Activated T-cell treated with anti-CD3 and anti-CD28 coated beads for 1 hour (primary cell): ENCODE results near the gene ZNF646.

Experiments used
- DNase-seq: peaks from one replicate; pipeline ENCODE4 v3.0.0-alpha.2; 2020; ENCODE audit warnings: low read depth

The ZNF646 gene

DNA sequence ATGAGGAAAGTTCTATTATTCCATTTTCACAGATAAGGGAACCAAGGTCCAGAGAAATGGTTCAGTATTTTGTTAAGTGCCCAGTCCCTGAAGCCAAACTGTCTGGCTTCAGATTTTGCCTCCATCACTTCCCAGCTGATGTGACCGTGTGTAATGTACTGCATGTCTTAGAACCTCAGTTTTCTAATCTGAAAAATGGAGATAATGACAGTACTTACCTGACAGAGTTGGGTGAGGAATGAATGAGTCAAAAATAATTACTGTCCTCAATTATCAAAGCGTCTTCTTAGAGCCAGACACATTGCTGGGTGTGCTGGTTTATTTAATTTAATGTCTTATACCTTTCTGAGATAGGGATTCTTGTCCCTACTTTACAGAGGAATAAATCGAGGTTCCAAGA is 6.9 kb upstream of the ZNF646 start:
- DNase-seq = no peak

GRCh38 chr16:31071861-31072260 is 2.4 kb upstream of the ZNF646 start:
- DNase-seq = no peak

- DNase-seq = no peak
Observed at GRCh38 chr16:31072540-31073141, 1.6 kb upstream of the ZNF646 start.

DNA sequence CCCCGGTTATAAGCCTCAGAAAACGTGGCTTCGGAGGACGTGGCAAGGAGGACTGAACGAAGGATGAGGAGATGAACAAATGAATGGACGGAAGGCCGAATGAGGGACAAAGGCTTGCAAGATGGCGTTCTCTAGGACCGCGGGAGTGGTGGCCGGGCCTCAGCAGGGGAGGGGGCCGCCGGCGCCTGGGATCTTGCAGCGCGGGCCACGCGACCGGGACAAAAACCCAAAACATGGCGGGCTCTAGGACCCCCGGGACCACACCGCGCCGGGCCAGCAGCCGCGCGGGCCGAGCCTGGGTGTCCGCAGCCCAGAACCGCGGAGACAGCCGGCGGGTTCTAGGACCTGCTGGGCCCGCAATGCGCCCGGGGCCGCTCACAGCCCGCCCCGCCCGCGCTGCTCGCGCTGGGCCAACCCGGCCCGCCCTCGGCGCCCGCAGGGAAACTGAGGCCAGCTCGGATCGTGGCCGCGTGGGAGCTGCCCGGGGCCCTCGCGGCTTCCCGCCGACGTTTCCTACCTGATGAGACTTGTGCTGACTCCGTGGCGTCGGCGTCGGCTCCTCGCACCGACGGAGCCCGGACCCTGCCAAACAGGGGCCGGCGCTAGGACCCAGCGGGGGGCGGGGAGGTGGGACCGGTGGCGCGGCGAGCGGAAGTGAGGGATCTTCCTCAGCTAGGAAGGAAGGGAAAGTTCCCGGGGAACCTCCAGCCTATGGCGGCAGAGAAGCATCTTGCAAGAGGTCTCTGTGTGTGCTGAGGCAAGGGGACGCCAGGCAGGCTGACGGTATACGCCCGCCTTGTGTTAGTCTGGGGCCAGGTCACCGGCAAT is 866 bp upstream of the ZNF646 start:
- peak; percentile 79 for DNase-seq

DNA sequence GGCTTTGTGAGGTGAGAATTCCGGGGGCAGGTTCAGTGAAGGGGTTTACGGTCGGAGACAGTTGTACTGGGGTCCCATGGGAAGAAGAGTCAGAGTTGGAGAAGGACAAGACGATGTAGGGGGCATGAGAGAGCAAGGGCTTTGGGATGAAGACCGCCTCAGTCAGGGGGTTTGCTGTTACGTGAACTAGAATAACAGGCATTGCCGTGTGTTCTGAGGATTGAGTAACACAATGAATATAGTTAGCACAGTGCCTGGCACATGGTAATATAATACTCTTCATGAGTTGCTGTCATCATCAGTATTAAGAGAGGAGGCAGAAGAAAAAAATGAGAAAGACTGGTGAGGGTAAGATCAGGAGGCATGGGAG is 577 bp downstream of the ZNF646 start:
- no peak for DNase-seq

- DNase-seq = no peak
Observed at GRCh38 chr16:31076319-31076718, 2.1 kb downstream of the ZNF646 start.

DNA sequence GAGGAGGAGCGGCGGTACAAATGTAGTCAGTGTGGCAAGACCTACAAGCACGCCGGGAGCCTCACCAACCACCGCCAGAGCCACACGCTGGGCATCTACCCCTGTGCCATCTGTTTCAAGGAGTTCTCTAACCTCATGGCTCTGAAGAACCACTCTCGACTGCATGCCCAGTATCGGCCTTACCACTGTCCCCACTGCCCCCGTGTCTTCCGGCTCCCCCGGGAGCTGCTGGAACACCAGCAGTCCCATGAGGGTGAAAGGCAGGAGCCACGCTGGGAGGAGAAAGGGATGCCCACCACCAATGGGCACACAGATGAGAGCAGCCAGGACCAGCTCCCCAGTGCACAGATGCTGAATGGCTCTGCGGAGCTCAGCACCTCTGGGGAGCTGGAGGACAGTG is 2.8 kb downstream of the ZNF646 start:
- no peak for DNase-seq

DNA sequence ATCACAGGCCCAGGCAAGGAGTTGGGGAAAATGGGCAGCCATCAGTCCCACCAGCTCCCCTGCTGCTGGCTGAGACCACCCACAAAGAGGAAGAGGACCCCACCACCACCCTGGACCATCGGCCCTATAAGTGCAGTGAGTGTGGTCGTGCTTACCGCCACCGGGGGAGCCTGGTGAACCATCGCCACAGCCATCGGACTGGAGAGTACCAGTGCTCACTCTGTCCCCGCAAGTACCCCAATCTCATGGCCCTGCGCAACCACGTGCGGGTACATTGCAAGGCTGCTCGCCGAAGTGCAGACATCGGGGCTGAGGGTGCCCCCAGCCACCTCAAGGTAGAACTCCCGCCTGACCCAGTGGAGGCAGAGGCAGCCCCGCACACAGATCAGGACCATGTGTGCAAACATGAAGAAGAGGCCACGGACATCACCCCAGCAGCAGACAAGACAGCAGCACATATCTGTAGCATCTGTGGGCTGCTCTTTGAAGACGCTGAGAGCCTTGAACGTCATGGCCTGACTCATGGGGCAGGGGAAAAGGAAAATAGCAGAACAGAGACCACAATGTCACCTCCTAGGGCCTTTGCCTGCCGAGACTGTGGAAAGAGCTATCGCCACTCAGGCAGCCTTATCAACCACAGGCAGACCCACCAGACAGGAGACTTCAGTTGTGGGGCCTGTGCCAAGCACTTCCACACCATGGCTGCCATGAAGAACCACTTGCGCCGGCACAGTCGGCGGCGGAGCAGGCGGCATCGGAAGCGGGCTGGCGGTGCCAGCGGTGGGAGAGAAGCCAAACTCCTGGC is 3.6 kb downstream of the ZNF646 start:
- DNase-seq = no peak

DNA sequence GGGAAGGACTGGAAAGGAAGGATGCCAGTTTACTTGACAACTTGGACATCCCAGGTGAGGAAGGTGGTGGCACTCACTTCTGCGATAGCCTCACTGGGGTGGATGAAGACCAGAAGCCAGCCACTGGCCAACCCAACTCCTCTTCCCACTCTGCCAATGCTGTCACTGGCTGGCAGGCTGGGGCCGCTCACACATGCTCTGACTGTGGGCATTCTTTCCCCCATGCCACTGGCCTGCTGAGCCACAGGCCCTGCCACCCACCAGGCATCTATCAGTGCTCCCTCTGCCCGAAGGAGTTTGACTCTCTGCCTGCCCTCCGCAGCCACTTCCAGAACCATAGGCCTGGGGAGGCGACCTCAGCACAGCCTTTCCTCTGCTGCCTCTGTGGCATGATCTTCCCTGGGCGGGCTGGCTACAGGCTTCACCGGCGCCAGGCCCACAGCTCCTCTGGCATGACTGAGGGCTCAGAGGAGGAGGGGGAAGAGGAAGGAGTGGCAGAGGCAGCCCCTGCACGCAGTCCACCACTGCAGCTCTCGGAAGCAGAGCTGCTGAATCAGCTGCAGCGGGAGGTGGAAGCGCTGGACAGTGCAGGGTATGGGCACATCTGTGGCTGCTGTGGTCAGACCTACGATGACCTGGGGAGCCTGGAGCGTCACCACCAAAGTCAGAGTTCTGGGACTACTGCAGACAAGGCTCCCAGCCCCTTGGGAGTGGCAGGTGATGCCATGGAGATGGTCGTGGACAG is 4.5 kb downstream of the ZNF646 start:
- no peak for DNase-seq

GRCh38 chr16:31079342-31079944 is 5.2 kb downstream of the ZNF646 start:
- DNase-seq = no peak

GRCh38 chr16:31080035-31080629 is 5.9 kb downstream of the ZNF646 start:
- no peak for DNase-seq

GRCh38 chr16:31080756-31081419 is 6.7 kb downstream of the ZNF646 start:
- no peak for DNase-seq

- no peak for DNase-seq
Observed at GRCh38 chr16:31081428-31082351, 7.5 kb downstream of the ZNF646 start.

DNA sequence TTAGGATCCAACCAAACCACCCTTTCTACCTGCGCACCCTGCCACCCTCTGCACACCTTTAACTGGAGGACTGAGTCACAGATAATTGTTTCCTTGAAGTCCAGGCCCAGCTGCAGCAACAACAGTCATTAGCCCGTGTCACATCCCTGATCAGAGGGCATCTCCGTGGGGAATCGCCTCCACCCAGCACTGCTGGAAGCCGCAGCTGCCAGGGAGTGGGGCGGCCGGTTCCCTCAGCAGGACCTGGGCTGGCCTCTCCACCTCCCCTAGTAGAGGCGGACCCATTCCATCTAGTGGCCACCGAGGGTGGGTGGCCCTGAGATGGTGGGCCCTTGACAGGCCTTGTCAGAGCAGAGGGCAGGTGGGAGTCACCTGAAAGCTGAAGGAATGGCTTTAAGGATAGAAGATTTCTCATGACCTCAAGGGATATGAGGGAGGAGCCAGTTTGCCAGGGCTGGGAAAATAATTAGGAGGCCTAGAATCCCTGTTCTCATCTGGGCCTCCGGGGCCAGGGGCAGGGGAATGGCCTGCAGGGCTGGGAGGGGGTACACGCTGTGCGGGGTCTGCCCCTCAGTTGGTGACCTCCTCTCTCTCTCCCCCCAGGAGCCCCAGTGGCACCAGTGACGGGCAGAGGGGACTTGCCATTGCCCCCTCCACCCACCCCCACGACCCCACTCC is 8.3 kb downstream of the ZNF646 start:
- DNase-seq = no peak

GRCh38 chr16:31083081-31083480 is 8.9 kb downstream of the ZNF646 start:
- DNase-seq = no peak

DNA sequence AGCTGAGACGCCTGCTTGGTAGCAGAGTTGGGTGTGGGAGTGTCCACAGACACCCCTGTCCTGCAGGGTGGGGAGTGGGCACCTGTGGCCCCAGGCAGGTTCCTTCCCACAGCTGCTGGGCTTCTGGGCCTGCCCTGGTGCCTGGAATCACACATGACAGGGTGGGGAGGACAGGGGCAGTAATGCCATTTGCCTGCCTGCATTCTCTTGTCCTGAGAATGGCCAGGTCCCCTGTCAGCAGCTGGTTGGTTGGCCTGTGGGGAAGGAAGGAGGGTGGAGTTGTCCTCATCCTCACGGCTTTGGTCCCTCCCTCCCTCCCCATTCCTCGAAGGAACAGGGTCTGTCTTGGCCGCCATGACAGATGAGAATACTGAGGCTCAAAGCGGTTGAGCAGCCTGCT is 9.3 kb downstream of the ZNF646 start:
- no peak for DNase-seq

- no peak for DNase-seq
Observed at GRCh38 chr16:31083981-31084380, 9.8 kb downstream of the ZNF646 start.

GRCh38 chr16:31084584-31085302 is 10.5 kb downstream of the ZNF646 start:
- DNase-seq = no peak

- no peak for DNase-seq
Observed at GRCh38 chr16:31085411-31085810, 11.2 kb downstream of the ZNF646 start.
